ENCODE data around the gene NR2F1-AS1.

The NR2F1-AS1 gene

GRCh38 chr5:93603078-93603792, 22.2 kb upstream of the NR2F1-AS1 start:
- DNase-seq = no peak

DNA sequence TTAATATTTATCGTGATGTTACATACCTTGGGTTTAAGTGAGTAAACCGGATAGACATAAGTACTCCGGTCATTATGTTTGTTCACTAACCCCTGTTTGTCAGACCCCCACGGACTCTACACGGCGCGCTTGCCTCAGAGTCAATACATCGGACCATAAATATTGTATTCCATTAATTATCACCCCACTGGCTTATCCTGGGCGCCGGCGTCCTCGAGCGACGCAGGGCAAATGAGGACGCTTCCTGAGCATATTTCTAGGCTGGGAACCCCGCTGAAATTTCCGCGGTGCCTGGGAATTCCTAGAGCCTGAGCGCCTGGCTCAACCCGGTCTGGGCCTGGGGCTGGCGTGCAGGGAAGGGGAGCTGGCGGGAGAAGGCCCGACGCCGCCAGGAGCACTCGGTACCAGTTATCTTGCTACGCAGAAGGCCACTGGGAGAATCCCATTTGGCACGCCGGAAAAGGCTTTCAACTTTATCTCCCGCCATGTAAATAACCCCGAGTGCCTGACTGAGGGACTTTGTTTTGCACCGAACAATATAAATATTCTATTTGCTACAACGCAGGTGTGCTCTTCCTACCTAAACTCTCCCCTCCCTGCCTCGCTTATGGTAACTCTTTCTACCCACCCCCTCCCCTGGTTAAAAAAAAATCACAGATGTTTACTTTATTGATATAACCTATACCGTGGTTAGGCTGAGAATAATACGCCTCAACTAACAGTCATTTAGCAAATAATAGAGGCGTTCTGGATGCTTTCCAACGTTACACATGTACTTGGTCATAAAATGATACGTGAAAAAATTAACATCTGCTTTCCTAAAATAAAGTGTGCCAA, 21.4 kb upstream of the NR2F1-AS1 start:
- DNase-seq = no peak

DNA sequence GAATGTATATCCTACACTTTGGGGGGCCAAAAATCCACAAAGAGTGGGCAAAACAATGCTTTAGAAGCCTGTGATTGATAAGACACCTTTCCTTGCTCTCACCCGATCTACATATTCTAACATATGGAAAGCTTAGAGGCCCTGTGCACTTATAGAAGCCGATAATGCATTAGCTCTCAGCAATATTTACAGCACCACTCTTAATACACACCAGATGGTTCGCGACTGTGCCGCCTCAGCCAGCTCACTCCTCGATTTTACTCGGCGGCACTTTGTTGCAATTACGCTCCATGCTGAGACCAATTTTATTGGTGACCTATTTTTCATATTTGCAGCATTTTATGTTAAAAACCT, 20.8 kb upstream of the NR2F1-AS1 start:
- no peak for DNase-seq

GRCh38 chr5:93601071-93601801, 20.2 kb upstream of the NR2F1-AS1 start:
- DNase-seq = no peak

GRCh38 chr5:93600409-93601070, 19.5 kb upstream of the NR2F1-AS1 start:
- no peak for DNase-seq

- DNase-seq = no peak
These were observed 18.5 kb upstream of the NR2F1-AS1 start for GRCh38 chr5:93599399-93600120.

DNA sequence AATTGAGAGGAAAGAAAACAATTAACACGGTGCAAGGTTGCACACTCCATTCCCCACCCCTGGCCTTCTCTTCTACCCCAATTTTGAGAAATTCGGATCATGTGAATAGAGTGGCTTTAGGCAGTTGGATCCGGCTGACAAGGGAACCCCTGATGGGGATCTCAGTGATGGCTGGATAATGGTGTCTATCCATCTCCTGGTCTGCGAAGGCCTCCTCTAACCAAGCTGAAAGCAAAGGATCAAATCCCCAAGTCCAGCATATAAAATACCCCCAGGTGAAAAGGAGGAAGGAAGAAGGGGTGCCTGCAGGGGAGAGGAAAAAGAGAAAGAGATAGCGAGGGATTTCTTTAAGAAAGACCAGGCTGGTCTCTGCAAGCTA, 18.0 kb upstream of the NR2F1-AS1 start:
- no peak for DNase-seq

- DNase-seq = no peak
These were observed 17.3 kb upstream of the NR2F1-AS1 start for GRCh38 chr5:93598091-93599000.

DNA sequence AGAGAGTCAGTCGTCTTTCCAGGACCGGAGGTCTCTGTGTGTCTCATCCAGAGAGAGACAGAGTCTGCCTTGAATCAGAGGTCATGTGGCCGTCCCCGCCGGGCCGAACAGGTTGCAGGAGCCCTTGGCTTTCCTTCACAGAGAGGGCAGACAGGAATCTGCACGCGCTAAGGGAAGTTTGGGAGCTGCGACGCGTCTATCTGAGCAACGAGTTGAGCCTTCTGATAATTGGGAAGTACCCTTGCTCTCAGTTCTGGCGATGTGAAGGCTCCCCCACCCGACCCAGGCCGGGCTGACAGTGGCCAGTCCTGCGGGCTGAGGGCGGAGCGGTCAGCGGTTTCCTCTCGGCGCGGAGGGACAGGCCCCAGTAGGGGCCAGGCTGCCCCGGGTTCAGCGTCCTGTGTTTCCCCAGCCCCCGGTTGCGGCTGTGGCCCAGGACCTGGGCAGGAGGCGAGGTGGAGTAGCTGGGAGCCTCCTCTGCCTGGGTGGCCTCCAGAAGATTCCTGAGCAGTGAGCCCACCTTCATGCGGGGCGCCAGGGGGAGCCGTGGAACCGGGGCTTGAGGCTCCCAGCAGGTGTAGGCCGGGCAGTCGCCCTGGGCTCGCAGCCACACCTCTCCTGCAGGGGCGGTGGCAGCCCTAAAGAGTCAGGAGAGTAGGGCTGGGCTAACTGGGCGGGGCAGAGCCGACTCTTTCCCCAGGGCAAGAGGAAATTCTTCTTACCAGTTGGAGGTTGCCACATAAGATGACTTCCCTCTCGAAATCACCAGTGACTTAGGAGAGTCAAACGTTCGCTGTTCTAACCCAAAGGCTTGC, 15.9 kb upstream of the NR2F1-AS1 start:
- no peak for DNase-seq

DNA sequence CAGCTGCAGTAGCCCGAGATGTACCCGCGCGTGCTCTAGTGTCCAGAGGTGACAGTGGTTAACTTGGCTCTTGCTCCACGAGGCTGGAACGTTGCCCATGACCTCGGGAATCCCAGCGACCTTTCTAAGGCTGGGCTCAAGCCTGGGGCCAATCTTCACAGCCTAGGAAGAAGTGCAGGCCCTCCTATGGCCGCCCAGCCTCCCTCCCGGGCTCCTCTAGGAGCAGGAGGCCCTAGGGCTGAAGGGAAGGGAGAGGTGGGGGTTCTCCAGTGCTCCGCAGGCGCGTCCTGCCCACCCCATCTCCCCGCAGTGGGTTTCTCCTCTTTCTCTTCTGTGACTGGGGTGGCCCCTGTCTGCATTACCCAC, 15.3 kb upstream of the NR2F1-AS1 start:
- no peak for DNase-seq

- no peak for DNase-seq
These were observed 14.6 kb upstream of the NR2F1-AS1 start for GRCh38 chr5:93595420-93596147.

DNA sequence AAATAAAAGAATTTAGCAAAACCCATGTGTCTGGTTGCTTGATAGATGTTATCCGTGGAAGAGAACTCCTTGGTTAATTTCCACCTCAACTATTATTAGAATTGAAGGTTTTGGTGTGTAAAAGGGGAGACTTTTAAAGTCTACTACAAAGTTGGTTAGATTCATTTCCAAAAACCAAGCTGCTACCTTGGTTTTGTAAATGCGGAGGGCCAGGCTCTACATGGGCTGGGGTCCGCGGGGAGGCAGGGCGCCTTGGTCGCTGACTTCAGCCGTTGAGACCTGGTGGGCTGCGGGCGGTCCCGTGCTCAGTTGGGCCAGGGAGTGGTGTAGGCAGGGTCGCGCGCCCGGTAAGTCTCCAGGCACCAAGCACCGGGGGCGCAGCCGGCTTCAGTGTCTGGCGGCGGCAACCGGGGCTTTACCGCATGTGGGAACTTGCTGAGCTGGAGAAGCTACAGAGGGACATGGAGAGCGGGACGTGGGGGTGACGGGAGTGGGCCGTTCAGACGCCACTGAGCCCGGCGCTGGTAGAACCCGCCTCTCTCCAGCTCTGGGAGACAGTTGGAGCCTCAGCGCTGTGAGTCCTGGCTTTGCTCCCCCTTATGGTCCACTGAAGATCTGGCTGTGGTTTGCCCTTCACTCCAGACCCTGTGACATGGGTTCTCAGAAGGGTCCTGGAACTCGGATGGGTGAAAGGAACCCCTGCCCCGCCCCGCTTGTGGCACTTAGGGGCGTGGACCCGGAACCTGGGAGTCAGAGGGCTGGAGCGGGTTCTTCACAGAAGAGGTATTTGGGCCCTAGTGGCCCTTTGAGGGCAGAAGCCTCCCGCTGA, 13.8 kb upstream of the NR2F1-AS1 start:
- no peak for DNase-seq

DNA sequence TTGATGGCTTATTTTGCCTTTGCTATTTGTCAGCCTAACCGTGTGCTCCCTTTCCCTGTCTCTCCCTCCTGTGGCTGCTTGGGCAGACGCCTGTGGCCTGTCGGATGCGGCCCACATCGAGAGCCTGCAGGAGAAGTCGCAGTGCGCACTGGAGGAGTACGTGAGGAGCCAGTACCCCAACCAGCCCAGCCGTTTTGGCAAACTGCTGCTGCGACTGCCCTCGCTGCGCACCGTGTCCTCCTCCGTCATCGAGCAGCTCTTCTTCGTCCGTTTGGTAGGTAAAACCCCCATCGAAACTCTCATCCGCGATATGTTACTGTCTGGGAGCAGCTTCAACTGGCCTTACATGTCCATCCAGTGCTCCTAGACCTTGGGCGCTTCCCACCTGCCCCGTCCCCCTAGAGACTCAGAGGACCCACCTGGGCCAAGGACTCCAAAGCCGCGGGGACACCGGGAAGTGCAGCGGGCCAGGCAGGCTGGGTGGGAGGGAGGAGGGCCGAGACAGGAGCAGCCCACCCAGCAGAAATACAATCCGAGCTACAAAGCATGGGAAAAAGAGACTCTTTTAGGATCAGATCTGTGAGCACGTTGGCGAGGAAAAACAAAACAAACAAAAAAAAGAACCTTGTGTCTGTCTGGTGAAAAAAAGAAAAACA, 12.6 kb upstream of the NR2F1-AS1 start:
- DNase-seq = no peak

DNA sequence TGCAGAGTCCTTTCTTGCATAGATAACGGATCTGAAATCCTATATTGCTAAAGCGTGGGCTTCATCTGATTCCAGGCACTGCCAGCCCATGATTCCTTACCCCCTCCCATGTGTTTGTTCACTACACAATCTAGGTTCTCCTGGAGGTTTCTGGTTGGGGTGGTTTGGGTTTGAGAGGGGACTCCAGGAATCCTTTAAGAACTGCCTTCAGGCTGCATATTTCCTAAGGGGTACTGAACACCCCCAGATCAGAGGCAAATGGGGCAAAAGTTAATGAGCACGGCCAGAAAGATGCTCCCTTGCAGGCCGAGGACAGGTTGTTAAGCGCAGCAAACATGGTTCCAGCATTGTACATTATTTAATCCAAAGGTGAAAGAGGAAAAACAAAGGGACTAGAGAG, 11.9 kb upstream of the NR2F1-AS1 start:
- DNase-seq = no peak

DNA sequence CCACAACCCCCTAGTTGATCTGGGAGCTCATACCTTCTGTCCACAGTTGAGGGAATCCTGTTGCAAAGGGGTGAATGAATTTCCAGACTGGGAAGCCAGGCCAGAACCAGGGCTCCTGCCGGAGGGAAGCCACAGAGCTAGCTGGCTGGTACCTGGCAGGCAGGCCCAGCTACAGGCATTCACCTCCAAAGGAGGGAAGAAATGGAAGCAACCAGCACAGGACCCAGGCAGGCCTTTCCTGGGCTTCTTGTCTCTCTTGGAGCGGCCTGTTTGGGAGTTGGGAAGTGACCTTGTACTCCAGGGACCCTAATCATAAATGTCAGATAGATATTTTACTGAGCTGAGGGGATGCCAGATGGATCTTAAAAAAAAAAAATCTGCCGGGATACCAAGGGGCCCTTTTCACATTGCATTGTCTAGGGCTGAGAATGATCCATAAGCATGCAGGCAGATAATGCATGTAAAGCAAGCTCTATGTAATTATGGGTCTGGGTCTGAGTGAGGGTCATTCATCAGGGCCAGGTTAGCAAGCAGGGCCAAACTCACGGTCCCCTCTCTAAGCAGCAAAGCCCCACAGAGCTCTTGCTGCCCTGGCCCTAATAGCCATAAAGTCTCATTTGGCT, 10.4 kb upstream of the NR2F1-AS1 start:
- no peak for DNase-seq

DNA sequence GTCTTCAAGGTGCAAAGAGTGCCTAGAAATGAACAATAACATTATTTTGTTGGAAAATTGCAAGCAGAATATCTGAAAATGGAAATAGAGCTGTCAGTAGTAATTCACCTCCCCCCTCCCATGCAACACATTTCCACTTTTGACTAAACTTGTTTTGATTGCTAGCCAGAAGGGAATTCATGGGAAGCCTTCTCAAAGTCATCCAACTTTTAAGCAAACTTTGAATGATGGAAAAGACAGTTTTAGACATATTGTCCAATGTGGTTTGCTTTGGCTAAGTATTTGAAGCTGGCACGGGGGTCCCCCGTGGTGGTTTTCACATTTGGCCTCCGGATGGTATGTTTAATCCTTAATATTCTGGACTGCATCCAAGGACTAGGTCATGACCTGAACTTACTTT, 9.5 kb upstream of the NR2F1-AS1 start:
- no peak for DNase-seq

- DNase-seq = no peak
These were observed 8.8 kb upstream of the NR2F1-AS1 start for GRCh38 chr5:93589829-93590215.
